Right lobe of liver (tissue), 6 donors: ENCODE measurements around the gene OSBPL8. TPM values are rescaled to one million over a fixed set of nuclear protein-coding genes. Genes with fewer than 3 reads are reported as not detected.

Source experiments
- ATAC-seq, 4 donors: fragments of 200-7000 bp; cut with Tn5 transposase; one replicate each; pipeline ENCODE4 v1.9.1; 2020; ENCODE audit warnings: mild to moderate bottlenecking in 4 of 4, moderate library complexity in 4 of 4
- DNase-seq, 3 donors: peaks; one replicate each; pipeline ENCODE4 v3.0.0-alpha.2; 2020
- H3K27ac ChIP-seq, 3 donors: fragments of 200-600 bp; one replicate each; pipeline ENCODE4 v1.8.0; 2022
- H3K27me3 ChIP-seq, 2 donors: fragments of 200-600 bp; one replicate each; pipeline ENCODE4 v1.8.0; 2022
- H3K36me3 ChIP-seq, 4 donors: fragments of 200-600 bp; sonication (generic) in 1 of 4; one replicate each; pipeline versions ENCODE4 v1.5.1 to v1.8.0; 2017 to 2022; ENCODE audit warnings: control low read depth in 1 of 4
- H3K4me1 ChIP-seq, 4 donors: fragments of 200-600 bp; sonication (generic) in 1 of 4; one replicate each; pipeline versions ENCODE4 v1.5.1 to v1.8.0; 2017 to 2022; ENCODE audit warnings: control low read depth in 1 of 4
- H3K4me3 ChIP-seq, 3 donors: fragments of 200-600 bp; one replicate each; pipeline ENCODE4 v1.8.0; 2022
- H3K9me3 ChIP-seq, 4 donors: fragments of 200-600 bp; sonication (generic) in 1 of 4; one replicate each; pipeline versions ENCODE4 v1.5.1 to v1.8.0; 2017 to 2022; ENCODE audit warnings: control low read depth in 1 of 4
- POLR2A ChIP-seq: fragments of 450-650 bp; IDR thresholded peaks from one replicate; pipeline ENCODE4 v1.6.1; 2017; ENCODE audit warnings: antibody characterized with exemption, mild to moderate bottlenecking
- WGBS: methylation state at CpG from one replicate; pipeline ENCODE4 v1.1.6; 2018; ENCODE audit warnings: low coverage, low lambda C conversion rate; ENCODE audit not compliant: insufficient coverage; ENCODE audit errors: missing lambda C conversion rate; 5-methylcytosine and 5-hydroxymethylcytosine counted together
- intact Hi-C, 2 donors: fragments of 100-400 bp; cut with DNase I; formaldehyde crosslinking; loops; one replicate each; pipeline versions ENCODE4 v1.11.2 to v1.14.1; 2022
- total RNA-seq, 6 experiments: library from RNA; depleted of rRNA in 2 of 6; stranded (reverse); fragments of >200 nt in 2 of 6; fragmentation: NEBNext Ultra II Directional in 3 of 6; extraction: Animal tissue kit (Norgen Biotek cat#: 25700) in 3 of 6; gene quantifications; one replicate each; pipeline versions ENCODE4 v1.1.0 to v1.2.4, GENCODE V29; 2016 to 2023
- TF ChIP-seq, protein P1 (sequence below), 4 donors: fragments of 200-600 bp in 3 of 4; fragments of 450-650 bp in 1 of 4; IDR thresholded peaks; one replicate each; pipeline versions ENCODE4 v1.5.1 to v1.8.0; 2016 to 2022; ENCODE audit warnings: antibody characterized with exemption in 4 of 4, mild to moderate bottlenecking in 2 of 4
- donor health status: DM: no; HTN: yes; CAD: no.
- donor health status: DM: no; HTN: no; CAD: no.
- donor health status: DM: no; HTN: no; CAD: no.
- donor health status: DM: no; HTN: yes; CAD: no.
- donor health status: DM: no; HTN: yes; CAD: no.

Gene OSBPL8
- total RNA-seq, 6 experiments from 2014 or later, result 20.2 to 29.1 (median 24.2) TPM

DNA sequence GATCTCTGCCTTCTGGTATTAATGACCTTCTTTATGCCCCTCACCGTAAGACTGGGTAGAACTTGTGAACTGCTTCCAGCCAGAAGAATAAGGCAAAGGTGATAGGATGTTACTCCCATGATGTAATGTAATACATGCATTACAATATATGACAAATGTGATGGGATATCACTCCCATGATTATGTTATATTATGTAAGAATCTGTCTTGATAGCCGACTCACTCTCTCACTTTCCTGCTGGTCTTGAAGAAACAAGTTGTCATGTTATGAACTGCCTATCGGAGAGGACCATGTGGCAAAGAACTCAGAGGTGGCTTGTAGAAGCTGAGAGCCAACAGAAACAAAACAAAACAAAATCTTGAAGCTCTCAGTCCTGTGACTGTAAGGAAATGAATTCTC is 30.6 kb upstream of the OSBPL8 start:
- Histone ChIP-seq H3K27ac (no peak overlapping the region), H3K9me3 (no peaks in the 10 kb centered on the region), H3K4me3 (no peak overlapping the region), H3K27me3 (no peaks in the 10 kb centered on the region), H3K36me3 (no peaks in the 10 kb centered on the region), H3K4me1 (no peaks in the 10 kb centered on the region)
- no peak for DNase-seq
- no peak for ATAC-seq
- TF ChIP-seq, protein P1, sequence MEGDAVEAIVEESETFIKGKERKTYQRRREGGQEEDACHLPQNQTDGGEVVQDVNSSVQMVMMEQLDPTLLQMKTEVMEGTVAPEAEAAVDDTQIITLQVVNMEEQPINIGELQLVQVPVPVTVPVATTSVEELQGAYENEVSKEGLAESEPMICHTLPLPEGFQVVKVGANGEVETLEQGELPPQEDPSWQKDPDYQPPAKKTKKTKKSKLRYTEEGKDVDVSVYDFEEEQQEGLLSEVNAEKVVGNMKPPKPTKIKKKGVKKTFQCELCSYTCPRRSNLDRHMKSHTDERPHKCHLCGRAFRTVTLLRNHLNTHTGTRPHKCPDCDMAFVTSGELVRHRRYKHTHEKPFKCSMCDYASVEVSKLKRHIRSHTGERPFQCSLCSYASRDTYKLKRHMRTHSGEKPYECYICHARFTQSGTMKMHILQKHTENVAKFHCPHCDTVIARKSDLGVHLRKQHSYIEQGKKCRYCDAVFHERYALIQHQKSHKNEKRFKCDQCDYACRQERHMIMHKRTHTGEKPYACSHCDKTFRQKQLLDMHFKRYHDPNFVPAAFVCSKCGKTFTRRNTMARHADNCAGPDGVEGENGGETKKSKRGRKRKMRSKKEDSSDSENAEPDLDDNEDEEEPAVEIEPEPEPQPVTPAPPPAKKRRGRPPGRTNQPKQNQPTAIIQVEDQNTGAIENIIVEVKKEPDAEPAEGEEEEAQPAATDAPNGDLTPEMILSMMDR (IDR thresholded peaks at IDR 0.05), result no peak
- TF ChIP-seq POLR2A, result no peak
- 83% methylated on average over 3 of the region's 3 CpGs for WGBS
- intact Hi-C loops, result no loop called here

DNA sequence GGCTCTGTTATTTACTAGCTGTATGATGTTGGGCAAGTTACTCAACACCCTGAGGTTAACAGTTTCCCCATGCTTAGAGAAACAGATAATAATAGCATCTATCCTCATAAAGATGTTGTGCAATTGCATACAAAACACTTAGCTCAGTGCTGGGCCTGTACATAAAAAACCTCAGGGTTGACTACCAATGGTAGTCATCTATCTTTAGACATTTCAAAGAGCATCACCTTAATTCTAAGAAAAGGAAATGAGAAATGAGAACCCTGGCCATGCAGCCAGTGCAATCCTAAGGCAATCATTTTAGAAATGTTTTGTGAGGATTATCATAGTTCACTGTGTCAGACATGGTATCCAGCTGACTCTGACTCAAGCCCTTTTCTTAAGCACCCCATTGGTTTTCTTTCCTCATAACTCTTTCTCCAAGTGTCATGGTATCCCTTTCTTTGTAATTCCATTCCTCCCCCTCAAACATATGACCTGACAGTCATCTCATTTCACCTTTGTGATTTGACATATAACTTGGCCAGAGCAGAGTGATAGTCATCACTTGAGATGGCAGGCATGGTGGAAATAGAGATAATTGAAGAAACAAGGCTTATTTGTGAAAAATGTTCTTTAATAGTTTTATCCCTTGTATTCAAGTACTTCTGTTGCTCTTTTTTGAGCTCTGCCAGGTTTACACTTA is 29.5 kb upstream of the OSBPL8 start:
- Histone ChIP-seq H3K36me3 (no peaks in the 10 kb centered on the region), H3K27ac (no peak overlapping the region), H3K27me3 (no peaks in the 10 kb centered on the region), H3K4me1 (no peaks in the 10 kb centered on the region), H3K4me3 (no peak overlapping the region), H3K9me3 (no peaks in the 10 kb centered on the region)
- intact Hi-C loops, result no loop called here
- no peak for DNase-seq
- TF ChIP-seq, protein P1 (IDR thresholded peaks at IDR 0.05), result no peak
- no peak for TF ChIP-seq POLR2A
- peak; percentile 34 to 67 (median 55) for ATAC-seq

DNA sequence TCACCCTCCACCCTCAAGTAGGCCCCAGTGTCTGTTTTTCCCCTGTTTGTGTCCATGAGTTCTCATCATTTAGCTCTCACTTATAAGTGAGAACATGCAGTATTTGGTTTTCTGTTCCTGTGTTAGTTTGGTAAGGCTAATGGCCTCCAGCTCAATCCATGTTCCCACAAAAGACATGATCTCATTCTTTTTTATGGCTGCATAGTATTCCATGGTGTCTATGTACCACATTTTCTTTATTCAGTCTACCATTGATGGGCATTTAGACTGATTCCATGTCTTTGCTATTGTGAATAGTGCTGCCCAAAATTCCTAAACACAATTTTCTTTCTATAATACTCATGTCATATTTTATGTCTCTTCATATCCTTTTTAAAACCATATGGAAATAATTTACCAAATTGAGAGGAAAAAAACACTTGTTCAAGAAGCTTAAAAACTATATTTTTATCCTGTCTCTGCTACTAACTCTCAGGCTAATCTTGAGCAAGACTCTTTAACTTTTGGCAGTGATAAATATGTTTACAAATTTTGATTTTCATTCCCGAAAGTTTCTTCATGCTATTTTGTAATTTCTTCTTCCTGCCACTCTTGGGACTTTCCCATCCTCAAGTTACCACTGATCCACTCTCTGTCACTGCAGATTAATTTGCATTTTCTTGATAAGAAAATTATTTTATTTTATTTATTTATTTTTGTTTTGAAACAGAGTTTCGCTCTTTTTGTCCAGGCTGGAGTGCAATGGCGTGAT is 28.0 kb upstream of the OSBPL8 start:
- no peak for ATAC-seq
- Histone ChIP-seq H3K4me1 (no peaks in the 10 kb centered on the region), H3K4me3 (no peak overlapping the region), H3K36me3 (no peaks in the 10 kb centered on the region), H3K27ac (no peak overlapping the region), H3K9me3 (no peaks in the 10 kb centered on the region), H3K27me3 (no peaks in the 10 kb centered on the region)
- intact Hi-C loops, result no loop called here
- TF ChIP-seq, protein P1 (IDR thresholded peaks at IDR 0.05), result no peak
- TF ChIP-seq POLR2A, result no peak
- WGBS, result 62% methylated on average over 3 of the region's 3 CpGs
- no peak for DNase-seq

DNA sequence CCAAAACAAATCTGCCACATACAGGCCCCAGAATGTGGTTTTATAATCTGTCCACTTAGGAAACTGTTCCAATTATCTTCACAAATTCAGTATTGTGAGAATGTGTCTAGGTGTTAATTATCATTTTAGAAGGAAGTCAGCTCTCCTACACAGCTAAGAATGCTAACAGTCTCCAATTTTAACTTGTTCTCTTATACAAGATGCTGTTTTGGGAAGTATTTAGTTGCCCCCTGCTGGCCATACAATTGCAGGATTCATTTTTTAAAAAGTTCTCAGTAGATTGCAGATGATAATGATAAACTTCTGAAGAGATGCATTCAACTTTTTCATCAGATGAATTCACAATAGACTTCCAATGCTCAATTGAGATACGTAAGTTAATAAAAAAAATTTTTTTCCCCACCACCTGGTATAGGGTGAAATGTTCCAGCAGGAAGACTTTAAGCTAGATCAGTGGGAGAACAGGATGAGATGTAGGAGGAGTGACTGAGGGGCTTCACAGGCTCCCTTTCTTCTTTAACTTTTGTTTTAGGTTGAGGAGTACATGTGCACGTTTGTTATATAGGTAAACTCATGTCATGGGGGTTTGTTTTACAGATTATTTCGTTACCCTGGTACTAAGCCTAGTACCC is 27.3 kb upstream of the OSBPL8 start:
- no peak for DNase-seq
- no peak overlapping the region for H3K4me3 ChIP-seq
- intact Hi-C loops, result no loop called here
- no peaks in the 10 kb centered on the region for H3K27me3 ChIP-seq
- 48% methylated on average over 3 of the region's 3 CpGs for WGBS
- no peaks in the 10 kb centered on the region for H3K9me3 ChIP-seq
- no peak for TF ChIP-seq POLR2A
- TF ChIP-seq, protein P1 (IDR thresholded peaks at IDR 0.05), result peak; percentile 67 to 80 (median 73)
- no peaks in the 10 kb centered on the region for H3K36me3 ChIP-seq
- no peak overlapping the region for H3K27ac ChIP-seq
- peak; percentile 74 to 86 (median 80) for ATAC-seq
- no peaks in the 10 kb centered on the region for H3K4me1 ChIP-seq
